ENCODE data around the gene ASCL5. TPM values are rescaled to one million over a fixed set of nuclear protein-coding genes. Genes with fewer than 3 reads are reported as not detected.

Gene ASCL5
- total and polyA plus RNA-seq, 2 of the 13 experiments (the other 11 are each of a cell fraction or from before 2014, with no cell fraction given): not detected

DNA sequence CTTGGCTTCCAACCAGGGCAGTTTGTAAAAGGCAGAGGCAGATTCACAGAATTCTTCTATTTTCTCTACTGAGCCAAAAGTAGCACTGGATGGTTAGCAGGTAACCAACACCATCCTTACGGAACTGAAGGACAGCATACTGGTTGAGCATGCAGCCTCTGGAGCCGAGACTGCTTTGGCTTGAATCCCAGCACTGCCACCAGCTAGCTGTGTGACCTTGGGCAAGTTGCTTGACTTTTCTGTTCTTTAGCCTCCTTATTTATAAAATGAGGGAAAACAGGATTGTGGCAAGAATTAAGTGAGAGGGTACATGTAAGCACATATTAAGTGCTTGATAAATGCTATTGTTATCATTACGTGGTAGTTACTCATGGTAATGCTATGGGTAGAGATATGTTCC, 34.2 kb downstream of the ASCL5 start:
- H3K9ac ChIP-seq (ENCODE audit: insufficient read depth, low read depth, low read length): no peak overlapping the region
- BruUV-seq (replicated peaks): no TSS peak
- H3K9me3 ChIP-seq (ENCODE audit: low read length): no peaks in the 10 kb centered on the region
- in situ Hi-C loops (cut with HindIII; ENCODE audit: extremely low pct_ligation_motif_present, low pct_unique_long_range_greater_than_20kb) (no loop called here), intact Hi-C loops (cut with micrococcal nuclease; ENCODE audit: unreplicated experiment) (no loop called here)
- H2AFZ ChIP-seq (ENCODE audit: low read length): no peak overlapping the region
- no peak overlapping the region for H3K4me2 ChIP-seq (ENCODE audit: low read depth, low read length)
- H3K79me2 ChIP-seq (ENCODE audit: insufficient read depth, low read length): no peaks in the 10 kb centered on the region
- CTCF ChIA-PET (ENCODE audit: low intra/inter-chr PET ratio, low total read pairs): no interaction called here
- FAIRE-seq: no peak
- no peak overlapping the region for H3K27ac ChIP-seq (ENCODE audit: extremely low read length, insufficient read depth, low read length)
- no peak for DNase-seq (ENCODE audit: low spot score)
- TF ChIP-seq ZNF768 (CRISPR knock-in tag; IDR thresholded peaks at IDR 0.05) (peak; percentile 60), ZSCAN25 (CRISPR knock-in tag; IDR thresholded peaks at IDR 0.05) (no peak), ZBTB7B (CRISPR knock-in tag; IDR thresholded peaks at IDR 0.05) (no peak)
- TF ChIP-seq, protein P1, sequence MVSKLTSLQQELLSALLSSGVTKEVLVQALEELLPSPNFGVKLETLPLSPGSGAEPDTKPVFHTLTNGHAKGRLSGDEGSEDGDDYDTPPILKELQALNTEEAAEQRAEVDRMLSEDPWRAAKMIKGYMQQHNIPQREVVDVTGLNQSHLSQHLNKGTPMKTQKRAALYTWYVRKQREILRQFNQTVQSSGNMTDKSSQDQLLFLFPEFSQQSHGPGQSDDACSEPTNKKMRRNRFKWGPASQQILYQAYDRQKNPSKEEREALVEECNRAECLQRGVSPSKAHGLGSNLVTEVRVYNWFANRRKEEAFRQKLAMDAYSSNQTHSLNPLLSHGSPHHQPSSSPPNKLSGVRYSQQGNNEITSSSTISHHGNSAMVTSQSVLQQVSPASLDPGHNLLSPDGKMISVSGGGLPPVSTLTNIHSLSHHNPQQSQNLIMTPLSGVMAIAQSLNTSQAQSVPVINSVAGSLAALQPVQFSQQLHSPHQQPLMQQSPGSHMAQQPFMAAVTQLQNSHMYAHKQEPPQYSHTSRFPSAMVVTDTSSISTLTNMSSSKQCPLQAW (CRISPR knock-in tag; IDR thresholded peaks at IDR 0.05): no peak
- H4K20me1 ChIP-seq (ENCODE audit: insufficient read depth, low read length): no peaks in the 10 kb centered on the region
- ATAC-seq: no peak
- POLR2A ChIA-PET: no interaction called here
- H3K36me3 ChIP-seq (replicated peaks in 1 of 2; ENCODE audit: control insufficient read depth in 1 of 2, insufficient read depth in 2 of 2, low read length in 2 of 2): no peaks in the 10 kb centered on the region
- peaks cover 5 to 54% of the 10 kb centered on the region in 2 experiments for H3K27me3 ChIP-seq (ENCODE audit: control insufficient read depth in 1 of 2, insufficient read depth in 2 of 2, low read length in 2 of 2)
- H3K4me3 ChIP-seq (replicated peaks in 1 of 3; ENCODE audit: insufficient read depth in 1 of 3, low read depth in 2 of 3, low read length in 3 of 3): no peak overlapping the region
- WGBS (ENCODE audit: low lambda C conversion rate): 17% methylated on average over 3 of the region's 3 CpGs
- no peaks in the 10 kb centered on the region for H3K4me1 ChIP-seq (ENCODE audit: insufficient read depth, low read length)

DNA sequence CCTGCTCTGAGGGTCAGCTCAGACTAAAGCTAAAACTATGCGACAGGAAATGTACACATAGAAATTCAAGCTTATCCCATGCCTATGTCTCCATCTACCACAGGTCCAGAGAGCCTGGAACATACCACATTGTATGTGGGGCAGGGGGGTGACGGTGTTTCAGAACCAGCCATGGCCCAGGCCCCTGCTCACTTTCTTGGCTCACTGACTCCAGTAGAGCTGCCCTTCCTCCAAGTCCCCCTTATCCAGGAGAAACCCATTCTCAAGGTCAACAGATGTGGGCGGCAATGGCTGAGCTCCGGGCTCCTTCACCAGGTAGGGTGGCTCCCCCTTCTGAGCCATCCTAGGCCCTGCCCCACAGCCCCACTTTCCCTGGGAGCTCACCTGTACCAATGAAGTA, 35.7 kb downstream of the ASCL5 start:
- no peak overlapping the region for H3K4me2 ChIP-seq (ENCODE audit: low read depth, low read length)
- no peaks in the 10 kb centered on the region for H3K36me3 ChIP-seq (replicated peaks in 1 of 2; ENCODE audit: control insufficient read depth in 1 of 2, insufficient read depth in 2 of 2, low read length in 2 of 2)
- BruUV-seq (replicated peaks): no TSS peak
- no peak for FAIRE-seq
- intact Hi-C loops (cut with micrococcal nuclease; ENCODE audit: unreplicated experiment): no loop called here
- 12% methylated on average over 3 of the region's 4 CpGs for WGBS (ENCODE audit: low lambda C conversion rate)
- H3K9ac ChIP-seq (ENCODE audit: insufficient read depth, low read depth, low read length): no peak overlapping the region
- in situ Hi-C loops (cut with HindIII; ENCODE audit: extremely low pct_ligation_motif_present, low pct_unique_long_range_greater_than_20kb): no loop called here
- no peak overlapping the region for H3K4me3 ChIP-seq (replicated peaks in 1 of 3; ENCODE audit: insufficient read depth in 1 of 3, low read depth in 2 of 3, low read length in 3 of 3)
- no peaks in the 10 kb centered on the region for H3K79me2 ChIP-seq (ENCODE audit: insufficient read depth, low read length)
- peaks cover 2 to 42% of the 10 kb centered on the region in 2 experiments for H3K27me3 ChIP-seq (ENCODE audit: control insufficient read depth in 1 of 2, insufficient read depth in 2 of 2, low read length in 2 of 2)
- H2AFZ ChIP-seq (ENCODE audit: low read length): no peak overlapping the region
- no peak for DNase-seq (ENCODE audit: low spot score)
- no peaks in the 10 kb centered on the region for H3K9me3 ChIP-seq (ENCODE audit: low read length)
- no peak for ATAC-seq
- H3K27ac ChIP-seq (ENCODE audit: extremely low read length, insufficient read depth, low read length): no peak overlapping the region
- H3K4me1 ChIP-seq (ENCODE audit: insufficient read depth, low read length): no peaks in the 10 kb centered on the region
- H4K20me1 ChIP-seq (ENCODE audit: insufficient read depth, low read length): no peaks in the 10 kb centered on the region
- ChIA-PET CTCF (ENCODE audit: low intra/inter-chr PET ratio, low total read pairs) (no interaction called here), POLR2A (no interaction called here)
- TF ChIP-seq ZSCAN21 (CRISPR knock-in tag; IDR thresholded peaks at IDR 0.05; ENCODE audit: borderline replicate concordance): no peak
- TF ChIP-seq ZFP37 (CRISPR knock-in tag; IDR thresholded peaks at IDR 0.05; ENCODE audit: borderline replicate concordance): no peak
- no peak for TF ChIP-seq MBD4 (IDR thresholded peaks at IDR 0.05; ENCODE audit: borderline replicate concordance, low read length)
- TF ChIP-seq SIN3B (IDR thresholded peaks at IDR 0.05; ENCODE audit: low read length): no peak
- TF ChIP-seq, protein P2, sequence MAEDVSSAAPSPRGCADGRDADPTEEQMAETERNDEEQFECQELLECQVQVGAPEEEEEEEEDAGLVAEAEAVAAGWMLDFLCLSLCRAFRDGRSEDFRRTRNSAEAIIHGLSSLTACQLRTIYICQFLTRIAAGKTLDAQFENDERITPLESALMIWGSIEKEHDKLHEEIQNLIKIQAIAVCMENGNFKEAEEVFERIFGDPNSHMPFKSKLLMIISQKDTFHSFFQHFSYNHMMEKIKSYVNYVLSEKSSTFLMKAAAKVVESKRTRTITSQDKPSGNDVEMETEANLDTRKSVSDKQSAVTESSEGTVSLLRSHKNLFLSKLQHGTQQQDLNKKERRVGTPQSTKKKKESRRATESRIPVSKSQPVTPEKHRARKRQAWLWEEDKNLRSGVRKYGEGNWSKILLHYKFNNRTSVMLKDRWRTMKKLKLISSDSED (CRISPR knock-in tag; IDR thresholded peaks at IDR 0.05): no peak
- TF ChIP-seq, protein P3, sequence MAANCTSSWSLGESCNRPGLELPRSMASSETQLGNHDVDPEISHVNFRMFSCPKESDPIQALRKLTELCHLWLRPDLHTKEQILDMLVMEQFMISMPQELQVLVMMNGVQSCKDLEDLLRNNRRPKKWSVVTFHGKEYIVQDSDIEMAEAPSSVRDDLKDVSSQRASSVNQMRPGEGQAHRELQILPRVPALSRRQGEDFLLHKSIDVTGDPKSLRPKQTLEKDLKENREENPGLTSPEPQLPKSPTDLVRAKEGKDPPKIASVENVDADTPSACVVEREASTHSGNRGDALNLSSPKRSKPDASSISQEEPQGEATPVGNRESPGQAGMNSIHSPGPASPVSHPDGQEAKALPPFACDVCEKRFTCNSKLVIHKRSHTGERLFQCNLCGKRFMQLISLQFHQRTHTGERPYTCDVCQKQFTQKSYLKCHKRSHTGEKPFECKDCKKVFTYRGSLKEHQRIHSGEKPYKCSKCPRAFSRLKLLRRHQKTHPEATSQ (CRISPR knock-in tag; IDR thresholded peaks at IDR 0.05; ENCODE audit: borderline replicate concordance): no peak
- no peak for TF ChIP-seq ZNF17 (CRISPR knock-in tag; IDR thresholded peaks at IDR 0.05)
- no peak for TF ChIP-seq ZNF772 (CRISPR knock-in tag; IDR thresholded peaks at IDR 0.05)
- TF ChIP-seq ZNF839 (CRISPR knock-in tag; IDR thresholded peaks at IDR 0.05; ENCODE audit: borderline replicate concordance): no peak
- TF ChIP-seq, protein P4, sequence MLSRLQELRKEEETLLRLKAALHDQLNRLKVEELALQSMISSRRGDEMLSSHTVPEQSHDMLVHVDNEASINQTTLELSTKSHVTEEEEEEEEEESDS (CRISPR knock-in tag; IDR thresholded peaks at IDR 0.05; ENCODE audit: borderline replicate concordance): no peak
- TF ChIP-seq NCOA1 (CRISPR knock-in tag; IDR thresholded peaks at IDR 0.05): no peak
- TF ChIP-seq CAMTA2 (CRISPR knock-in tag; IDR thresholded peaks at IDR 0.05; ENCODE audit: borderline replicate concordance): no peak
- no peak for TF ChIP-seq EED (CRISPR knock-in tag; IDR thresholded peaks at IDR 0.05)
